ENCODE data around the gene ZNF609. TPM values are rescaled to one million over a fixed set of nuclear protein-coding genes. Genes with fewer than 3 reads are reported as not detected.

Gene ZNF609
- polyA plus RNA-seq, 1 donor (not counting 4 experiments of a cell fraction or from before 2014, with no cell fraction given), result 16.9 TPM

GRCh38 chr15:64559243-64559642 is 98.9 kb downstream of the ZNF609 start:
- Histone ChIP-seq H3K79me2 (ENCODE audit: control insufficient read depth, insufficient read depth, low read length) (peaks cover 69% of the 10 kb centered on the region), H3K27me3 (ENCODE audit: control insufficient read depth, extremely low read depth, insufficient read depth, low read length) (no peaks in the 10 kb centered on the region), H3K9me1 (ENCODE audit: control insufficient read depth, extremely low read depth, insufficient read depth, low read length) (no peaks in the 10 kb centered on the region), H3K36me3 (ENCODE audit: control insufficient read depth in 2 of 2, extremely low read depth in 1 of 2, insufficient read depth in 2 of 2, low read length in 2 of 2) (no peaks in the 10 kb centered on the region), H2AFZ (ENCODE audit: control insufficient read depth, low read length) (no peak overlapping the region), H3K4me3 (ENCODE audit: control insufficient read depth in 2 of 3, extremely low read depth in 1 of 3, insufficient read depth in 2 of 3, low read depth in 1 of 3, low read length in 3 of 3) (no peak overlapping the region), H3K27ac (ENCODE audit: control insufficient read depth, insufficient read depth, low read length) (no peak overlapping the region), H4K20me1 (ENCODE audit: control insufficient read depth, extremely low read depth, insufficient read depth, low read length) (peaks cover 2% of the 10 kb centered on the region), H3K9me3 (ENCODE audit: control insufficient read depth, low read depth, low read length) (no peaks in the 10 kb centered on the region), H3K4me2 (ENCODE audit: control insufficient read depth, extremely low read depth, insufficient read depth, low read depth, low read length) (no peak overlapping the region), H3K9ac (ENCODE audit: control insufficient read depth, extremely low read depth, insufficient read depth, low read length) (no peak overlapping the region), H3K4me1 (ENCODE audit: control insufficient read depth, extremely low read depth, insufficient read depth, low read length) (no peaks in the 10 kb centered on the region)
- FAIRE-seq, result no peak
- no peak for TF ChIP-seq EZH2 (IDR thresholded peaks at IDR 0.05; ENCODE audit: low read length)
- no peak for TF ChIP-seq CTCF (optimal IDR thresholded peaks at IDR 0.05 in 1 of 3, IDR thresholded peaks at IDR 0.05 in 1 of 3, conservative IDR thresholded peaks at IDR 0.05 in 1 of 3; ENCODE audit: extremely low read depth in 1 of 3, insufficient read depth in 2 of 3, low read length in 3 of 3)
- no peak for DNase-seq (ENCODE audit: low read depth, low spot score)
- dilution Hi-C loops (cut with MboI; ENCODE audit: extremely low pct_ligation_motif_present, low sequenced_read_pairs), result no loop called here

GRCh38 chr15:64560501-64560900 is 100.1 kb downstream of the ZNF609 start:
- Histone ChIP-seq H3K27ac (ENCODE audit: control insufficient read depth, insufficient read depth, low read length) (no peak overlapping the region), H3K4me3 (ENCODE audit: control insufficient read depth in 2 of 3, extremely low read depth in 1 of 3, insufficient read depth in 2 of 3, low read depth in 1 of 3, low read length in 3 of 3) (no peak overlapping the region), H3K9me3 (ENCODE audit: control insufficient read depth, low read depth, low read length) (no peaks in the 10 kb centered on the region), H2AFZ (ENCODE audit: control insufficient read depth, low read length) (no peak overlapping the region), H3K36me3 (ENCODE audit: control insufficient read depth in 2 of 2, extremely low read depth in 1 of 2, insufficient read depth in 2 of 2, low read length in 2 of 2) (no peaks in the 10 kb centered on the region), H3K4me1 (ENCODE audit: control insufficient read depth, extremely low read depth, insufficient read depth, low read length) (no peaks in the 10 kb centered on the region), H3K4me2 (ENCODE audit: control insufficient read depth, extremely low read depth, insufficient read depth, low read depth, low read length) (no peak overlapping the region), H3K79me2 (ENCODE audit: control insufficient read depth, insufficient read depth, low read length) (peaks cover 59% of the 10 kb centered on the region), H3K9me1 (ENCODE audit: control insufficient read depth, extremely low read depth, insufficient read depth, low read length) (no peaks in the 10 kb centered on the region), H3K9ac (ENCODE audit: control insufficient read depth, extremely low read depth, insufficient read depth, low read length) (no peak overlapping the region), H3K27me3 (ENCODE audit: control insufficient read depth, extremely low read depth, insufficient read depth, low read length) (no peaks in the 10 kb centered on the region), H4K20me1 (ENCODE audit: control insufficient read depth, extremely low read depth, insufficient read depth, low read length) (peaks cover 2% of the 10 kb centered on the region)
- dilution Hi-C loops (cut with MboI; ENCODE audit: extremely low pct_ligation_motif_present, low sequenced_read_pairs), result no loop called here
- no peak for TF ChIP-seq EZH2 (IDR thresholded peaks at IDR 0.05; ENCODE audit: low read length)
- TF ChIP-seq CTCF (optimal IDR thresholded peaks at IDR 0.05 in 1 of 3, IDR thresholded peaks at IDR 0.05 in 1 of 3, conservative IDR thresholded peaks at IDR 0.05 in 1 of 3; ENCODE audit: extremely low read depth in 1 of 3, insufficient read depth in 2 of 3, low read length in 3 of 3), result no peak
- no peak for FAIRE-seq
- DNase-seq (ENCODE audit: low read depth, low spot score), result no peak
